Liver (tissue), 9 donors: ENCODE data around the gene UACA. TPM values are rescaled to one million over a fixed set of nuclear protein-coding genes. Genes with fewer than 3 reads are reported as not detected.
A peak's percentile ranks its signal among the peaks of the same experiment; 100 is the strongest.

Source experiments
- DNase-seq: peaks from one replicate; pipeline ENCODE4 v3.0.0-alpha.2; 2017; ENCODE audit warnings: low spot score
- H3K27ac ChIP-seq, 2 donors: one replicate each; pipeline ENCODE4 v1.7.0; 2013; ENCODE audit warnings: inconsistent platforms in 2 of 2, low read length in 2 of 2, control low read depth in 1 of 2, low read depth in 1 of 2, mild to moderate bottlenecking in 1 of 2
- H3K27me3 ChIP-seq, 4 donors: one replicate each; pipeline versions ENCODE4 v1.6.1 to v1.7.0; 2013; ENCODE audit warnings: low read length in 3 of 4, inconsistent platforms in 1 of 4, mild to moderate bottlenecking in 1 of 4, moderate library complexity in 1 of 4; ENCODE audit not compliant: control insufficient read depth in 4 of 4, insufficient read depth in 4 of 4
- H3K36me3 ChIP-seq, 4 donors: one replicate each; pipeline versions ENCODE4 v1.6.1 to v1.7.0; 2013; ENCODE audit warnings: low read length in 3 of 4, mild to moderate bottlenecking in 3 of 4, low read depth in 1 of 4, moderate library complexity in 1 of 4; ENCODE audit not compliant: control insufficient read depth in 4 of 4, insufficient read depth in 3 of 4
- H3K4me1 ChIP-seq, 4 donors: one replicate each; pipeline versions ENCODE4 v1.6.1 to v1.7.0; 2013; ENCODE audit warnings: low read length in 3 of 4, mild to moderate bottlenecking in 3 of 4, moderate library complexity in 1 of 4; ENCODE audit not compliant: control insufficient read depth in 4 of 4, insufficient read depth in 4 of 4
- H3K4me3 ChIP-seq, 3 donors: one replicate each; pipeline versions ENCODE4 v1.6.1 to v1.7.0; 2013; ENCODE audit warnings: low read length in 3 of 3, control low read depth in 1 of 3, low read depth in 1 of 3, mild to moderate bottlenecking in 1 of 3
- H3K9ac ChIP-seq, 2 donors: one replicate each; pipeline ENCODE4 v1.7.0; 2013; ENCODE audit warnings: low read length in 2 of 2, mild to moderate bottlenecking in 2 of 2, moderate library complexity in 2 of 2, control low read depth in 1 of 2, low read depth in 1 of 2
- H3K9me3 ChIP-seq, 4 donors: one replicate each; pipeline versions ENCODE4 v1.6.1 to v1.7.0; 2013; ENCODE audit warnings: low read length in 3 of 4; ENCODE audit not compliant: control insufficient read depth in 4 of 4
- EGR1 ChIP-seq, 2 donors: IDR thresholded peaks; 2 replicates each; pipeline ENCODE4 v1.6.1; 2016 to 2018; ENCODE audit warnings: antibody characterized with exemption in 2 of 2, low read depth in 2 of 2
- FOXA1 ChIP-seq: IDR thresholded peaks from 2 replicates; pipeline ENCODE4 v1.6.1; 2016; ENCODE audit warnings: antibody characterized with exemption
- FOXA2 ChIP-seq: IDR thresholded peaks from 2 replicates; pipeline ENCODE4 v1.6.1; 2016; ENCODE audit warnings: antibody characterized with exemption
- GABPA ChIP-seq, 2 donors: IDR thresholded peaks in 1 of 2; conservative IDR thresholded peaks in 1 of 2; 2 replicates each; pipeline ENCODE4 v1.6.1; 2016; ENCODE audit warnings: antibody characterized with exemption in 2 of 2, mild to moderate bottlenecking in 1 of 2, moderate library complexity in 1 of 2
- JUND ChIP-seq, 2 donors: IDR thresholded peaks; 2 replicates each; pipeline ENCODE4 v1.6.1; 2016; ENCODE audit warnings: antibody characterized with exemption in 2 of 2
- NR2F2 ChIP-seq: IDR thresholded peaks from 2 replicates; pipeline ENCODE4 v1.6.1; 2016; ENCODE audit warnings: antibody characterized with exemption
- RAD21 ChIP-seq, 2 donors: IDR thresholded peaks; 2 replicates each; pipeline ENCODE4 v1.6.1; 2016; ENCODE audit warnings: antibody characterized with exemption in 2 of 2, mild to moderate bottlenecking in 2 of 2
- RXRA ChIP-seq, 2 donors: IDR thresholded peaks; 2 replicates each; pipeline ENCODE4 v1.6.1; 2017 to 2018; ENCODE audit warnings: antibody characterized with exemption in 2 of 2, mild to moderate bottlenecking in 1 of 2
- SP1 ChIP-seq: IDR thresholded peaks from 2 replicates; pipeline ENCODE4 v1.6.1; 2018; ENCODE audit warnings: antibody characterized with exemption, mild to moderate bottlenecking
- TAF1 ChIP-seq: conservative IDR thresholded peaks from 2 replicates; pipeline ENCODE4 v1.6.1; 2016; ENCODE audit warnings: antibody characterized with exemption, mild to moderate bottlenecking
- WGBS: extraction: QIAGEN DNeasy Blood & Tissue Kit; methylation state at CpG from one replicate; pipeline ENCODE4 v1.1.7; 2013; 5-methylcytosine and 5-hydroxymethylcytosine counted together
- polyA plus RNA-seq, 2 donors: library from polyadenylated mRNA; stranded (reverse) in 1 of 2; unstranded in 1 of 2; fragments of 200-250 nt in 1 of 2; fragments of >200 nt in 1 of 2; fragmentation: Nextera tagmentation in 1 of 2; extraction: Ambion mirVana in 1 of 2; gene quantifications; one replicate each; pipeline versions ENCODE4 v1.2.1 to v1.2.3, GENCODE V29; 2013 to 2015
- total RNA-seq, 2 donors: library from RNA; depleted of rRNA; stranded (reverse); fragments of >200 nt; gene quantifications; one replicate each; pipeline ENCODE4 v1.2.3, GENCODE V29; 2014
- TF ChIP-seq, protein P1 (sequence below): fragments of 150-350 bp; IDR thresholded peaks from 2 replicates; pipeline ENCODE4 v1.5.1; 2017; ENCODE audit warnings: improper control_type of control experiment, low read depth, low read length; ENCODE audit not compliant: missing input control
- TF ChIP-seq, protein P2 (sequence below): IDR thresholded peaks from 2 replicates; pipeline ENCODE4 v1.6.1; 2016; ENCODE audit warnings: antibody characterized with exemption
- TF ChIP-seq, protein P3 (sequence below): IDR thresholded peaks from 2 replicates; pipeline ENCODE4 v1.6.1; 2016; ENCODE audit warnings: antibody characterized with exemption
- TF ChIP-seq, protein P4 (sequence below): IDR thresholded peaks from 2 replicates; pipeline ENCODE4 v1.6.1; 2016; ENCODE audit warnings: antibody characterized with exemption, mild to moderate bottlenecking
- TF ChIP-seq, protein P5 (sequence below): IDR thresholded peaks from 2 replicates; pipeline ENCODE4 v1.6.1; 2016; ENCODE audit warnings: antibody characterized with exemption
- donor health status: healthy.
- donor health status: healthy.
- donor health status: healthy.
- donor health status: healthy.
- donor health status: healthy.

UACA gene
- total and polyA plus RNA-seq, 4 donors = 3.9 to 16.0 (median 10.0) TPM

DNA sequence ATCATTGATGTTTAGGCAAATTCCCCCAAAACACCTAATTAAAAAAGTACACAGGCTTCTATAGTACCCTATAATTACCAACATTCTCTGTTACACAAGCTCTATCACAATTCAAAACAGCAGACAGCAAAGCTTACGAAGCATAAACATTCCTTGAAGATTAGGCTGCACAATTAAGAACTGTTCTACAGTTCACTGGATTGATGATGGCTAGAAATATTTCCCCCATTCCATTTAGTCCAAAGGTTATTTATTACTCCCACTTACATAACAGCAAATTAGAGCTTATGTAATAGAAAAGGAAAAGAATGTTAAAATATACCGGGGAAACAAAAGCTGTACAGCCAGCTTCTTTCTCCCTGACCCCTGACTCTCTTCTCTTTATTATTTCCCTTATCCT is 49.3 kb downstream of the UACA start:
- 47% methylated on average over 2 of the region's 2 CpGs for WGBS
- DNase-seq = no peak
- Histone ChIP-seq H3K4me1 (peaks cover 2 to 21% (median 11%) of the 10 kb centered on the region in 4 donors), H3K9ac (no peak overlapping the region), H3K27ac (no peak overlapping the region), H3K36me3 (no peaks in the 10 kb centered on the region), H3K27me3 (no peaks in the 10 kb centered on the region), H3K9me3 (no peaks in the 10 kb centered on the region), H3K4me3 (no peak overlapping the region)
- TF ChIP-seq NR2F2 = peak; percentile 44
- TF ChIP-seq SP1 = peak; percentile 16
- TF ChIP-seq, protein P1, sequence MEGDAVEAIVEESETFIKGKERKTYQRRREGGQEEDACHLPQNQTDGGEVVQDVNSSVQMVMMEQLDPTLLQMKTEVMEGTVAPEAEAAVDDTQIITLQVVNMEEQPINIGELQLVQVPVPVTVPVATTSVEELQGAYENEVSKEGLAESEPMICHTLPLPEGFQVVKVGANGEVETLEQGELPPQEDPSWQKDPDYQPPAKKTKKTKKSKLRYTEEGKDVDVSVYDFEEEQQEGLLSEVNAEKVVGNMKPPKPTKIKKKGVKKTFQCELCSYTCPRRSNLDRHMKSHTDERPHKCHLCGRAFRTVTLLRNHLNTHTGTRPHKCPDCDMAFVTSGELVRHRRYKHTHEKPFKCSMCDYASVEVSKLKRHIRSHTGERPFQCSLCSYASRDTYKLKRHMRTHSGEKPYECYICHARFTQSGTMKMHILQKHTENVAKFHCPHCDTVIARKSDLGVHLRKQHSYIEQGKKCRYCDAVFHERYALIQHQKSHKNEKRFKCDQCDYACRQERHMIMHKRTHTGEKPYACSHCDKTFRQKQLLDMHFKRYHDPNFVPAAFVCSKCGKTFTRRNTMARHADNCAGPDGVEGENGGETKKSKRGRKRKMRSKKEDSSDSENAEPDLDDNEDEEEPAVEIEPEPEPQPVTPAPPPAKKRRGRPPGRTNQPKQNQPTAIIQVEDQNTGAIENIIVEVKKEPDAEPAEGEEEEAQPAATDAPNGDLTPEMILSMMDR = no peak

DNA sequence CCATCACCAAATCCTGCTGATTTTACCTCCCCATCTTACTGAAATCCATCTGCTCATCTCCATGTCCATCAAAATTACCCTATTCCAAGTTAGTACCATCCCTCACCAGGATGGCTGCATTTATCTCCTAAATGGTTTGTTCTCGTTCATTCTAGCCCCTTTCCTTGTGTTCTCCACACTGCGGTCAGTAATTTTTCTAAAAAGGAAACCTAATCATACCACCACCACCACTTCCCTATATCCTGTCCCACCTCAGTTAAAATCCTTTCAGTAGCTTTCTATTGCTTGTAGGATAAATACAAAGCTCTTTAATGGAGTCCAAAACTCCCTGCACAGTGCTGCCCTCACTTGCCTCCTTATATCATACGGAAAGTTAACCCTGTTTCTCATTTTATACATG is 51.1 kb downstream of the UACA start:
- no peaks in the 10 kb centered on the region for H3K36me3 ChIP-seq
- no peaks in the 10 kb centered on the region for H3K27me3 ChIP-seq
- H3K4me3 ChIP-seq = no peak overlapping the region
- TF ChIP-seq EGR1 (IDR thresholded peaks at IDR 0.05; ENCODE audit: low read depth in 2 of 2) = no peak
- no peak for TF ChIP-seq GABPA (IDR thresholded peaks at IDR 0.05 in 1 of 2, conservative IDR thresholded peaks at IDR 0.05 in 1 of 2)
- TF ChIP-seq TAF1 = no peak
- TF ChIP-seq, protein P2, sequence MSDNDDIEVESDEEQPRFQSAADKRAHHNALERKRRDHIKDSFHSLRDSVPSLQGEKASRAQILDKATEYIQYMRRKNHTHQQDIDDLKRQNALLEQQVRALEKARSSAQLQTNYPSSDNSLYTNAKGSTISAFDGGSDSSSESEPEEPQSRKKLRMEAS = no peak
- TF ChIP-seq FOXA2 = no peak
- no peak for TF ChIP-seq RXRA (IDR thresholded peaks at IDR 0.05)
- TF ChIP-seq NR2F2 = no peak
- TF ChIP-seq FOXA1 = no peak
- no peak for TF ChIP-seq SP1
- no peak for TF ChIP-seq RAD21 (IDR thresholded peaks at IDR 0.05)
- TF ChIP-seq, protein P3, sequence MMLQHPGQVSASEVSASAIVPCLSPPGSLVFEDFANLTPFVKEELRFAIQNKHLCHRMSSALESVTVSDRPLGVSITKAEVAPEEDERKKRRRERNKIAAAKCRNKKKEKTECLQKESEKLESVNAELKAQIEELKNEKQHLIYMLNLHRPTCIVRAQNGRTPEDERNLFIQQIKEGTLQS = no peak
- TF ChIP-seq JUND (IDR thresholded peaks at IDR 0.05) = no peak
- TF ChIP-seq, protein P4, sequence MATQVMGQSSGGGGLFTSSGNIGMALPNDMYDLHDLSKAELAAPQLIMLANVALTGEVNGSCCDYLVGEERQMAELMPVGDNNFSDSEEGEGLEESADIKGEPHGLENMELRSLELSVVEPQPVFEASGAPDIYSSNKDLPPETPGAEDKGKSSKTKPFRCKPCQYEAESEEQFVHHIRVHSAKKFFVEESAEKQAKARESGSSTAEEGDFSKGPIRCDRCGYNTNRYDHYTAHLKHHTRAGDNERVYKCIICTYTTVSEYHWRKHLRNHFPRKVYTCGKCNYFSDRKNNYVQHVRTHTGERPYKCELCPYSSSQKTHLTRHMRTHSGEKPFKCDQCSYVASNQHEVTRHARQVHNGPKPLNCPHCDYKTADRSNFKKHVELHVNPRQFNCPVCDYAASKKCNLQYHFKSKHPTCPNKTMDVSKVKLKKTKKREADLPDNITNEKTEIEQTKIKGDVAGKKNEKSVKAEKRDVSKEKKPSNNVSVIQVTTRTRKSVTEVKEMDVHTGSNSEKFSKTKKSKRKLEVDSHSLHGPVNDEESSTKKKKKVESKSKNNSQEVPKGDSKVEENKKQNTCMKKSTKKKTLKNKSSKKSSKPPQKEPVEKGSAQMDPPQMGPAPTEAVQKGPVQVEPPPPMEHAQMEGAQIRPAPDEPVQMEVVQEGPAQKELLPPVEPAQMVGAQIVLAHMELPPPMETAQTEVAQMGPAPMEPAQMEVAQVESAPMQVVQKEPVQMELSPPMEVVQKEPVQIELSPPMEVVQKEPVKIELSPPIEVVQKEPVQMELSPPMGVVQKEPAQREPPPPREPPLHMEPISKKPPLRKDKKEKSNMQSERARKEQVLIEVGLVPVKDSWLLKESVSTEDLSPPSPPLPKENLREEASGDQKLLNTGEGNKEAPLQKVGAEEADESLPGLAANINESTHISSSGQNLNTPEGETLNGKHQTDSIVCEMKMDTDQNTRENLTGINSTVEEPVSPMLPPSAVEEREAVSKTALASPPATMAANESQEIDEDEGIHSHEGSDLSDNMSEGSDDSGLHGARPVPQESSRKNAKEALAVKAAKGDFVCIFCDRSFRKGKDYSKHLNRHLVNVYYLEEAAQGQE = no peak
- TF ChIP-seq, protein P1 = no peak
- TF ChIP-seq, protein P5, sequence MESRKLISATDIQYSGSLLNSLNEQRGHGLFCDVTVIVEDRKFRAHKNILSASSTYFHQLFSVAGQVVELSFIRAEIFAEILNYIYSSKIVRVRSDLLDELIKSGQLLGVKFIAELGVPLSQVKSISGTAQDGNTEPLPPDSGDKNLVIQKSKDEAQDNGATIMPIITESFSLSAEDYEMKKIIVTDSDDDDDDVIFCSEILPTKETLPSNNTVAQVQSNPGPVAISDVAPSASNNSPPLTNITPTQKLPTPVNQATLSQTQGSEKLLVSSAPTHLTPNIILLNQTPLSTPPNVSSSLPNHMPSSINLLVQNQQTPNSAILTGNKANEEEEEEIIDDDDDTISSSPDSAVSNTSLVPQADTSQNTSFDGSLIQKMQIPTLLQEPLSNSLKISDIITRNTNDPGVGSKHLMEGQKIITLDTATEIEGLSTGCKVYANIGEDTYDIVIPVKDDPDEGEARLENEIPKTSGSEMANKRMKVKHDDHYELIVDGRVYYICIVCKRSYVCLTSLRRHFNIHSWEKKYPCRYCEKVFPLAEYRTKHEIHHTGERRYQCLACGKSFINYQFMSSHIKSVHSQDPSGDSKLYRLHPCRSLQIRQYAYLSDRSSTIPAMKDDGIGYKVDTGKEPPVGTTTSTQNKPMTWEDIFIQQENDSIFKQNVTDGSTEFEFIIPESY = no peak
- no peaks in the 10 kb centered on the region for H3K9me3 ChIP-seq
- DNase-seq = no peak
- H3K9ac ChIP-seq = no peak overlapping the region
- WGBS = 91% methylated on average over 3 of the region's 3 CpGs
- peaks cover 2 to 16% (median 8%) of the 10 kb centered on the region in 4 donors for H3K4me1 ChIP-seq
- H3K27ac ChIP-seq = no peak overlapping the region
